NCI-H2196 (cell line): ENCODE data around the gene A3GALT2.

Experiments used
- DNase-seq: peaks from one replicate; lab custom pipeline; 2025; ENCODE audit not compliant: unreplicated experiment; lab: John Stamatoyannopoulos, UW

A3GALT2 gene

GRCh38 chr1:33273961-33274371 lies 46.9 kb downstream of the A3GALT2 start:
- no peak for DNase-seq

- no peak for DNase-seq
These were observed 47.5 kb downstream of the A3GALT2 start for GRCh38 chr1:33273406-33273805.

- no peak for DNase-seq
These were observed 48.0 kb downstream of the A3GALT2 start for GRCh38 chr1:33272930-33273329.

GRCh38 chr1:33272509-33272908 lies 48.4 kb downstream of the A3GALT2 start:
- DNase-seq, result no peak

- no peak for DNase-seq
These were observed 49.0 kb downstream of the A3GALT2 start for GRCh38 chr1:33271666-33272505.

GRCh38 chr1:33270808-33271465 lies 50.0 kb downstream of the A3GALT2 start:
- DNase-seq, result no peak

- DNase-seq, result no peak
These were observed 50.5 kb downstream of the A3GALT2 start for GRCh38 chr1:33270379-33270778.

- no peak for DNase-seq
These were observed 51.3 kb downstream of the A3GALT2 start for GRCh38 chr1:33269621-33270020.

GRCh38 chr1:33268927-33269610 lies 51.8 kb downstream of the A3GALT2 start:
- no peak for DNase-seq

- DNase-seq, result no peak
These were observed 52.4 kb downstream of the A3GALT2 start for GRCh38 chr1:33268457-33268856.

GRCh38 chr1:33267468-33268205 lies 53.3 kb downstream of the A3GALT2 start:
- DNase-seq, result no peak

GRCh38 chr1:33266766-33267165 lies 54.1 kb downstream of the A3GALT2 start:
- DNase-seq, result no peak

- no peak for DNase-seq
These were observed 54.9 kb downstream of the A3GALT2 start for GRCh38 chr1:33265780-33266605.

GRCh38 chr1:33263890-33264504 lies 56.9 kb downstream of the A3GALT2 start:
- no peak for DNase-seq

- no peak for DNase-seq
These were observed 59.6 kb downstream of the A3GALT2 start for GRCh38 chr1:33261344-33261743.

- peak; percentile 59 for DNase-seq
These were observed 60.5 kb downstream of the A3GALT2 start for GRCh38 chr1:33260439-33260838.

- no peak for DNase-seq
These were observed 61.0 kb downstream of the A3GALT2 start for GRCh38 chr1:33259879-33260278.

- no peak for DNase-seq
These were observed 62.1 kb downstream of the A3GALT2 start for GRCh38 chr1:33258788-33259274.

- no peak for DNase-seq
These were observed 62.9 kb downstream of the A3GALT2 start for GRCh38 chr1:33257772-33258712.
